ENCODE results near the gene LYZL6.
"Not testable (repeated sequence)": the region's sequence is repeated elsewhere in the genome, so short reads cannot be mapped to it uniquely, and the experiment has no call there.

LYZL6 gene

DNA sequence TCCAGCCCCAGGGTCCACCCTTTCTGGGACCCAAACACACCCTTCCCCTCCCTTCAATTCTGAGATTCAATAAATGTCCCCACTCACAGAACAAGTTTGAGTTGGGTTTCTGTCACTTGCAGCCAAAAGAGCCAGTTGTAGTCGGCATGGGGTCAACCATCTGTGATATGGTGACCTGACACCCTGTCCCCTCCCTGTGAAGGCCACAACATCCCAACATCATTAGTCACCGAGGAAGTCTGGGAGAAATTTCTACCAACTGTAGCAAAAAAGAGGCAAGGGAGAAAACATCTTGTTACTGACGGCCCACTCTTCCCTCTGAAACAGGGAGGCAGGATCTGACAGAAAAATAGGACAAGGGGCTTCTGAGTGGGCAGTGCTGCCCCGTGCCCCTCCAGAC, 638 bp upstream of the LYZL6 start:
- DNase-seq: no peak

DNA sequence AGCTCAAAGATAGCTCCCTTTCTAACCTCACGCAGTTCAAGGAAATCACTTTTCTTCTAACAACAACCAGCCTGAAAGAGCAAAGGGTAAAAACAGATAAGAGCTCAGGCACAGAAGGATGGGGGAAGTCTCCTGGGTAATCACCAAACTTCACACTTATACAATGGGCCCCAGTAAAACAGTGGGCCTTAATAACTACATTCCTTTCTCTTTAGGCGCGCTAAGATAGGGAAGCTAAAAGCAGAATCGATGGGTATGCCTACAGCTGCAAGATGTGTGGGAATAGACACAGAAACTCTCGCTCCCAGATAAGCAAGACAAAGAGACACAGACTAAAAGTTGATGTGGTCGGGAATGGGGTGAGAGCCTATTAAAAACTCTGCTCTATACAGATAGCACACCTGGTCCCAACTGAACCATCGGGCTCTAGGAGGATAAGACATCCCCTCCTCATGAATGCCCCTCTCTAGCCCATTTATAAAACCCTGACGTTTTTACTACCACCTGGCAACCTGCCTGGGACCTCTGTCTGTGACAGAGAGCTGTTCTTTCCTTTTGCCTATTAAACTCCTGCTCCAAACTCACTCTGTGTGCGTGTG, 826 bp downstream of the LYZL6 start:
- DNase-seq: no peak

DNA sequence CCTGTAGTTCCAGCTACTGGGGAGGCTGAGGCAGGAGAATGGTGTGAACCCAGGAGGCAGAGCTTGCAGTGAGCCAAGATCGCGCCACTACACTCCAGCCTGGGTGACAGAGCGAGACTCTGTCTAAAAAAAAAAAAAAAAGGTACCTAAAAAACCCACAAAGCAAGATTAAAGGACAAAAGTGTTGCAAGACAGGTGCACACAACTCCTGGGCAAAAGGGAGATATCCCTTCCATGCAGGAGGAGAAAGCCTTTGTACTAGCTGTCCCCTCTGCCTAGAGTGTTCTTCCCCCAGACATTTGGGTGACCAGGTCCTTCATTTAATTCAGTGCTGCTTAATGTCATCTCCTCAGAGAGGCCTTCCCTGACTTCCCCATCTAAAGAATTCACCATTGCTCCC, 5.0 kb downstream of the LYZL6 start:
- DNase-seq: not testable (repeated sequence)

DNA sequence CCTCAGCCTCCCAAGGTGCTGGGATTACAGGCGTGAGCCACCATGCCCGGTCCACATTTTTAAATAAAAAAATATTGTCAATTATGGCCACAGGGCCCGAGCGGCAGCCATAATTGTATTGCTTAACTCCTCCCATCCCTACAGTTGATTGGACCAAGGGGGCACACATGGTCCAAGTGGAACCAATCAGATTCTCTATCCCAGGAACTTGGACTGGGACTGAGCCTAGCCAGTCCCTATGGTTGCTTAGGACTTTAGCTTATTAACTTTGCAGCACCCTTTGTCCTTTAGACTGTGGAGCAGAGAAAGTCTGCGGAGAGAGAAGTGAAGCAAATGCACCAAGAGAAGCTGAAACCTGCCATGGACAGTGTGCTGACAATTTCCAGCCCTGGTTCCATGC, 7.5 kb downstream of the LYZL6 start:
- DNase-seq: no peak

DNA sequence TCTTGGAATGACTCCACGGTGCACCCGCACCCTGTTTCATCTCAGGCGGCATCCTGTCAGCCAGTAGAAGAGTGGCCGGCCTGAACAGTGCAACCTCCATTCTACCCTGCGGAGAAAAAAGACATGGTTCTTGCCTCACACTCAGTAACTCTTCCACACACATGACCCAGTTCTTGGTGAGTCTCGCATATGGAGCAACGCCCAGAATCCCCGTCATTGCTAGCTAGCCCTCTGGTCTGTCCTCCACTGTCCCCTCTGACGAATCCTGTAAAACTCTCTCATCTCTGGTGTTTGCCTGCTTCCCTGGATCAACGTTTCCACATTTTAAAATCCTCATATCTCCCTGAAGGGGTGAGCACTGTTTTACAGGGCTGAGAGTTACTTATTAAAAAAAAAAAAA, 8.8 kb downstream of the LYZL6 start:
- no peak for DNase-seq

DNA sequence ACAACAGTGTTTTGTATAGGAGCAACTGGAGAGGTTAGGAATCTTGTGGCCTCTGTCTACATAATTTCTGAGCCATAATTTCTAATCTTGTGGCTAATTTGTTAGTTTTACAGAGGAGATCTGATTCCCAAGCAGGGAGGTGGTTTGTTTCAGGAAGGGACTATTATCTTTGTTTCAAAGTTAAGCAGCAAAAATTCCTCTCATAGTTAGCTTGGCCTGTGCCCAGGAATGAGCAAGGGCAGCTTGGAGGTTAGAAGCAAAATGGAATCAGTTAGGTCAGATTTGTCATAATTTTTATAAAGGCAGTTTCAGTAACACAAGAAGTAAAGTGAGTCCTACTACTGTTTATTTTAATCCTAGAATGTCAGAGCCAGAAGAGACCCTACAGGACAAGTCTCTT, 10.9 kb downstream of the LYZL6 start:
- DNase-seq: no peak

DNA sequence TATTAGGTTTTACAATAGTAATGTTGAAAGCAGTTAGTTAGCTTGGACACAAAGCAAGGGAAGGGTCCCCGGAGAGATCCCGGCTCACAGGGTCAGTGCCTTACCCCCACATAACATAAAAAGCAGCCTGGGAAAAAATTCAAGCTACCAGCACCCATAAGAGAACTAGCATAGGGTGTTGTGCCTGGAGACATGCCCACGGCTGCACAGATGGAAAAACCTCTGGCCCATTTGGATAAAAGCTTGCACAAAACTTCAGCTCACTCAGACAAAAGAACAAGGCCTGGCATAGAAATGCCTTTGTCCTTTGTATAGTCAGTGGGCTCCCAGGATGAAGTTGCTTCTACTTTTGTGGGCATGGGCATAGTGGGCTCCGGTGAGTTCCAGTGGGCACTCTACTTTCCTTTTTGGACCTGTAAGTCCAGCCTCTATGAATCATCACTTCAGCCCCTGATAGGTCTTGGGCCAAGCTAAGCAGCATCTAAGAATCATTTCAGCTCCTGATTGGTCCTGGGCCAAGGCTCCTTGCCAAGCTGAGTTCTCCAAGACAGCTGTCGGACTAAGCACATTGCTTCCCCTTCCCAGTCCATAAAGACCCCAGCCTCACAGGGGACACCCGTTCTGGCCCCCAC, 11.6 kb downstream of the LYZL6 start:
- no peak for DNase-seq

DNA sequence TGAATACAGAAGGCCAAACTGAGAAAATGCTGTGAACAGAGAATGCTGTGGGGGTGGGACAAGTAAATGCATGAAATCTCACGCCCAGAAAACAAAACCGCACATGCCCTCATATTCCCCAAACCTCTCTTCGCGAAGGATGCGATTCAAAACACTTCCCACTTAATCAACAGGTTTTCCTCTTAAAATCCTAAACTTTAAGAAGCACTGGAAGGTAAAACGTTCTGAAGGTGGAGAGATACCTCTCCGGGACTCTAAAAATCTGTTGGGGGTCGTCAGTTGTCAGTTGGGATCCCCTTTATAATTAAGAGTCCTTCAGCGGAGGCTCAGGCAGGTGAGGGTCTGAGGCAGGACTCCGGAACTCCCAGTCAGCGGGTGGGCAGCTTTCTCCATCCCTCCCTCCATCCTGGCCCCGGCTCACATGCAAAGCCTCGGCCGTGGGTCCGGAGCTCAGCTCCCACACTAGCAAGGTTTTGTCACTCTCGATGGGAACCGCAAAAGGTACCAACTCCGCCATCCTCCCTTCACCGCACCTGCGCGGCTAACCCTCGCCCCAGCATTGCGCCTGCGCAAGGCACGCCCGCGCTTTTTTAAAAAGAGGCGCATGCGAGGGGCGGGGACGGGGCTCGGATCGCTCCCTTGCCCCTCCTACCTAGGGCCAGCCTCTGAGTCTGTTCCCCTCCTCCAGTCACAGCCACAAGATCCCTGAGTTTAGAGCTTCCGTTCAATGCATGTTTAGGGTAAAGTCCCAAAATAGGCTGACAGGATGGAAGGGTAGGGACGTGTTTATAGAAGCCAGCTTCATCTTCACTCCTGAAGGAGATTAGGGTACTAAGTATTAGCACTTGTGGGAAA, 13.1 kb downstream of the LYZL6 start, which contains the start of gene RDM1:
Gene RDM1, minus strand, starts transcription at position 563 of the 855 bp plus-strand sequence. Its CDS starts 46 bp downstream, at position 517.
- DNase-seq: peak; percentile 27 to 28

DNA sequence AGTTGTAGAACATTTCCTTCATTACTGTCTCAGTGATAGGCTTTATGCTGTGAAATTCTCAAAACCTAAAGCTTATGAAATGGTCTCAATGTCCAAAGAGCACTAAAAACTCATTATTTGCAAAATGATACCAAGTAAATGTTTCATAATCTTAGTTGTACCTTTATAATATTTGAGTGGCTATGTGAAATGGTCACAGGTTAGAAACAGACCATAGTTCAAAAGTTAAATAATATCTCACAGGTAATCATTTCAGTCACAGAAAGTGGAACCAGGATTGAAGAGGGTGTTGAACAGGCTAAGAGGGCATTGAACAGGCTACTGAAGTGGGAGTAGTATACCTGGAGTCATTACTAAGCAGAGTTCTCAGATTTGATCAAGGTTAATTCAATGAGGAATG, 15.8 kb downstream of the LYZL6 start:
- no peak for DNase-seq

DNA sequence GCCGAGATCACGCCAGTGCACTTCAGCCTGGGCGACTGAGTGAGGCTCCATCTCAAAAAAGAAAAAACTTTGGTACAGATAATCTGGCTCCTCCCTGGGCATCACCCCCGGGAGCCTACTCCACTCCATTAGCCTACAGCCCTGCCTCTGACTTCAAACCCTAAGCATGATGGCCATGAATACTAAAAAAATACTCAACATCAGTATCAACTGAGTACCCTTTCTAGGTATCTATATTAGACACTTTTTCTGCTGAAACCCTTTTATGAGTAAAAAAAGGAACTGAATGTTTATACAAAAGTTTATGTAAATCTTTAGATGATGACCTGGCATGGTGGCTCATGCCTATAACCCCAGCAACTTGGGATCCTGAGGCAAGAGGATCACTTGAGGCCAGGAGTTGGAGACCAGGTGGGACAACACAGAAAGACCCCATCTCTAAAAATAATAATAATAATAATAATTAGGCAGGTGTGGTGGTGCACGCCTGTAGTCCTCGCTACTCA, 19.9 kb downstream of the LYZL6 start:
- DNase-seq: no peak

DNA sequence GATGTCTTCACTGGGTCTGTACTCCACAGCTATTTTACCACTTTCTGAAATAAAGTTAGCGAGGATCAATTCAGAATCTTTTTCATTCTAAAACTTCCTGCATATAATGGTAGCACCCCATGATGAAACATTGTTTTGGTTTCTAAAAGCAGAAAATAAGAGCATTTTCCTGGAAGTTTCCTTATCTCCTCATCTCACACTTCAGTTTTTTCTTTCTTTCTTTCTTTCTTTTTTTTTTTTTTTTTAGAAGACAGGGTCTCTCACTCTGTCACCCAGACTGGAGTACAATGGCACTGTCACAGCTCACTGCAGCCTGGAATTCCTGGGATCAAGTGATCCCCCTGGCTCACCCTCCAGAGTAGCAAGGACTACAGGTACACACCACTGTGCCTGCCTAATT, 23.3 kb downstream of the LYZL6 start:
- DNase-seq: no peak

DNA sequence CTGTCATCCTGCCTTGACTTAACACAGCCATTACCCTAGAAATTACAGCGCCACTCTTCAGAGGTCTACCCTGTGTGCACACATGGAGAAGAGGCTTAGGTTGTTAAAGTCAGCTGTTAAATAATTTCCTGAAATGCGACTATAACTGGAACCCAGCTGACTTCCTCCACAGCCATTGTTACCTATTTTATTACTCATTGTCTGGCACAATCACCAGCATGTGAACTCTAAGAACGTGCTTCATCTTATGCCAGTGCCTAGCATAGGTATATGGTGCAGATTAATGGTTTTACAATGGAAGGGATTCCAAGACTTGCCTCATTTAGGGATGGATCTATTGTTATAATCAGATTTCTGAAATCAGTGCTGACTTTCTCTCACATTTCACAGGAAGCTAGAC, 24.8 kb downstream of the LYZL6 start:
- DNase-seq: no peak

DNA sequence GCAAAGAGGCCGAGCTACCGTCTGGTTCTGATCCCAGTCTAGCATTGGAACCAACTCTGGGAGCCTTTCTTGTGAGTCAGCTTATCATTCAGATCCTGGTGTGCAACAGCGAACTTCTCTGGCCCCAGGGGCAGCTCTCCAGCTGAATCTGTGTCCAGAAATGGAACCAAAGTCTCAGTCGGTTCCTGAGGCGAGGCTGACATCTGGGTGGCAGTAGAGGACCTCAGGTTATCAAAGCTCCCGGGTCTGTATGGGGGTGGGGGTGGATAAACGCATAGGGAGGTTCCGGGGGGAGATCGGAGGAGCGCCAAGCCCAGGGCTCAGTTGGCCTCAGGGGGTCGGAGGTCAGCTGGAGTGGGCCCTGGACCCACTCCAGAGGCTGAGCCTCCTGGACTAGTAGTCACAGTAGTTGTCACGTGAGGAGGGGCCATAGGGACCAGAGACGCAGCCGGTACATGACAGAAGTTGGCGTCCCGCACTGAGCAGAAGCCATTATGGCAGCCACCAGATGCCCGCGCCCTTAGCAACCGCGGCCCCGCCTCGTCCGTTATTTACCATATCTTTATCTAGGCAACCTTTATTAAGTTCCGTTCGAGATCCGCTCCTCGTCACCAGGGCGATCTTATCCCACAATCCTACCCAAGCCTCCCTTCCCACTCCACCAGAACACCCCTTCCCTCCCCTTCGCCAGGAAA, 25.8 kb downstream of the LYZL6 start:
- no peak for DNase-seq

DNA sequence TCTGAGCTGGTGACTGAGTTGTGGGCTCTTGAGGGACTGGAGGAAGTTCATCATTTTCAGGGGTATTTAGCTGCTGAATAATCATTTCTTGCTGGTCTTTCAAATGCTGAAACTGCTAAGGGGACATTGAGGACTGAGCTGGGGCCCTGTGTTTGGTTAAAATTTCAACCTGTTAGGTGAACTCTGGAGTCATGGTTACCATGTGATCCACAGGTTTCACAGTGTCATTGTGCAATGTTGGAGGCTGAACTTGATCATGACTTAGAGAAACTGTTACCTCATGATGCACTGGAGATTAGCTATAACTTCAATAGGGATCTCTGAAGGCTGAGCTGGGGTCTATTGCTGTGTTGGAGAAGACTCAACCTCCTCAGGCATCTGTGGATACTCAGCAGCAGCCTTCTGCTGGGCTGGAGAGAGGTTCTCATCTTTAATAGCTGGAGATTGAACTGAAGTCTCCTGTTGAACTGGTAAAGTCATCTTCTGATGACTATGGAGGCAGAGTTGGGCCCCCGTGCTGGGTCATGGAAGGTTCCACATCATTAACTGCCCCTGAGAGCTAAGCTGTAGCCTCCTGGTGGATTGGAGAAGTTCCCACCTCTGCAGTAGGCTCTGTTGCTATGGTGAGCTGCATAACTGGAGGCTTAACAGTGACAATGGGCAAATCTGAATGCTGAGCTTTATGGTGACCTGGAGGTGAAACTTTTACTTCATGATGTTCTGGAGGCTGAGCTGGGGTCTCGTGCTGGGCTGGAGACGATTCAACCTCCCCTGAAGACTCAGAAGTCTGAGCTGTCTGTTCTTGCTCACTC, 28.2 kb downstream of the LYZL6 start:
- DNase-seq: no peak

DNA sequence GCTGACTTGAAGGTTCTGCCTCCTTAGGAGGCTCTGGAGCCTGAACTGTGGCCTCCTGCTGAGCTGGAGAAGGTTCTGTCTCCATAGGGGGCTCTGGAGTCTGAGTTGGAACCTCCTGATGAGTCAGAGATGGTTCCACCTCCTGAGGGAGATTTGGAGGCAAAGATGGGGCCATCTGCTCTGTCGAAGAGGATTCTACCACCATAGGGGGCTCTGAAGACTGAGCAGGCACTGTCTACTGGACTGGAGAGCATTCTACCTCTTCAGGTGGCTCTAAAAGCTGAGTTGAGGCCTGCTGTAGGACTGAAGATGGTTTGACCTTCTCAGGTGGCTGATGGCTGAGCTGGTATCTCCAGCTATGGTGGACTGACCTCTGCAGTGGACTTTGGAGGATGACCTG, 29.2 kb downstream of the LYZL6 start:
- DNase-seq: no peak

DNA sequence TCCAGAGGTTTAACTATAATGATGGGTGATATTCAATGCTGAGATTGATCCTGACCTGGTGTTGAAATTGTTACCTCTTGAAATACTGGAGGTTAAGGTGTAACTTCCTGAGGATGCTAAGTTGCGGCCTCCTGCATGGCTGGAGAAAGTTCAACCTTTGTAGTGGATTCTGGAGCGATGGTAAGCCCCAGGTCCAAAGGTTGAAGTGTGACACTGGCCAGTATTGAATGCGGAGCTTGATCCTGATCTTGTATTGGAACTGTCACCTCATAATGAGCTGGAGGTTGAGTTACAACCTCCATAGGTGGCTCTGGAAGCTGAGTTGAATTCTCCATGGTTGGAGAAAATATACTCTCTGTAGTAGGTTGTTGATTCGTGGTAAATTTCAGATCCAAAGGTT, 29.9 kb downstream of the LYZL6 start:
- no peak for DNase-seq

DNA sequence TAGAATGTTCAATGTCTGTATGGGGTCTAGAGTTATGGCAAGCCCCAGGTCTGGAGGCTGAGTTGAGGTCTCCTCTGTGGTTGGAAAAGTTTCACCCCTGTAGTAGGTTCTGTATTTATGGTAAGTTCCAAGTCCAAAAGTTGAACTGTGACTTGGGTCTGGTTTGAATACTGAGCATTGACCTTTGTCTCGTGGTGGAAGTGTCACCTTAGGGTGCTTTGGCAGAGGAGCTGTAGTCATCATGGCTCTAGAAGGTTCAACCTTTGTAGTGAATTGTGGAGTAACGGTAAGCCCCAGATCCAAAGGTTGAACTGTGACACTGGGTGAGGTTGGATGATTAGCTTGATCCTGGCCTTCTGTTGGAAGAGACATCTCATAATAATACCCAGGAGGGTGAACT, 30.6 kb downstream of the LYZL6 start:
- DNase-seq: no peak

DNA sequence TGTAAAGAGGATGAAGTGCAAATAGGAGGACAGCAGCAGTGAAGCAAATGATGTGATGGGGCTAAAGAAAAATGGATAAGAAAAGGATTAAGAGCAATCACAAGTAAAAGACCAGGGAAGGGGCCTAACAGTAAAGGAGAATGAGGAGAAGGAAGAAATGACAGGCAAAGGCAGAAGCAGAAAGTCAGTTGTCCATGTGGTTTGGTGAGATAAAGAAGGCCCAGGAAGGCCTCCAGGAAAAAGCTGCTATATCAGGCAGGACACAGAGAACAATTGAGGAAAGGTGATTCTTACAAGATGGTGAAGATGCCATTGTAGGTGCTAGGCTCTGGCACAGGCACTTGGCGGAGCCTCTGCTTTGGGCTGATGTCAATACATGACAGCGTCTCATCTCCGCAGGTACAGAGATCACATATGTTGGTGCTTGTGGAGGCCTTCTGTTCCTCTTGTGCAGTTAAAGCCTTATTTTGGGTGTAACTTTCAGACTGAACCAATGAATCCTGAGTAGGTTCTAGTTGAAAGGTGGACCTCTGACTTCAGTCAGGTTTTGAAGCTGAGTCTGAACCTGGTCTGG, 31.1 kb downstream of the LYZL6 start:
- no peak for DNase-seq

DNA sequence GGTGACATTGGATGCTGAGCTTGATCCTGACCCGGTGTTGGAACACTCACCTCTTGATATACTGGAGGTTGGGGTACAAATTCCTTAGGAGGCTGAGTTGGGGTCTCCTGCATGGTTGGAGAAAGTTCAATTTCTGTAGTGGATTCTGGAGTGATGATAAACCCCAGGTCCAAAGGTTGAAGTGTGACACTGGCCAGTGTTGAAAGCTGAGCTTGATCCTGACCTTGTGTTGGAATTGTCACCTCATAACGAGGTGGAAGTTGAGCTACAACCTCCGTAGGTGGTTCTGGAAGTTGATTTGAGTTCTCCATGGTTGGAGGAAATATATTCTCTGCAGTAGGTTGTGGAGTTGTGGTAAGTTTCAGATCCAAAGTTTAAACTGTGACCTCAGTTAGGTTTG, 34.1 kb downstream of the LYZL6 start:
- no peak for DNase-seq

DNA sequence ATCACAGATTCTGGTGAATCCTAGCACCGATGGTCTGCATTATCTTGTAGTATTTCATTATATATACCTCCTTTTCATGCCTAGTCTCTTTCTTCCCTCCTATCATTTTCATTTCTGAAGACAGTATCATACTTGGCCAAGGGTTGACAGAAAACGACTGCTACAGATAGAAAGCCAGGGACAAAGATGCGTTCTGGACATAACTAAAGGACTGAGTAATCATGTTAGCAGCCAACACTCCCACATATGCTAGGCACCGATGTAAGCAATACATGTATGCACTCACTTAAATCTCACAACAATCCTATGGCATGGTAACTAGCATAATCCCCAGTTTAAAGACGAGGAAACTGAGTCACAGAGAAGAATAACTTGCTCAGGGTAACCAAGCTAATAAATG, 35.8 kb downstream of the LYZL6 start:
- DNase-seq: no peak

DNA sequence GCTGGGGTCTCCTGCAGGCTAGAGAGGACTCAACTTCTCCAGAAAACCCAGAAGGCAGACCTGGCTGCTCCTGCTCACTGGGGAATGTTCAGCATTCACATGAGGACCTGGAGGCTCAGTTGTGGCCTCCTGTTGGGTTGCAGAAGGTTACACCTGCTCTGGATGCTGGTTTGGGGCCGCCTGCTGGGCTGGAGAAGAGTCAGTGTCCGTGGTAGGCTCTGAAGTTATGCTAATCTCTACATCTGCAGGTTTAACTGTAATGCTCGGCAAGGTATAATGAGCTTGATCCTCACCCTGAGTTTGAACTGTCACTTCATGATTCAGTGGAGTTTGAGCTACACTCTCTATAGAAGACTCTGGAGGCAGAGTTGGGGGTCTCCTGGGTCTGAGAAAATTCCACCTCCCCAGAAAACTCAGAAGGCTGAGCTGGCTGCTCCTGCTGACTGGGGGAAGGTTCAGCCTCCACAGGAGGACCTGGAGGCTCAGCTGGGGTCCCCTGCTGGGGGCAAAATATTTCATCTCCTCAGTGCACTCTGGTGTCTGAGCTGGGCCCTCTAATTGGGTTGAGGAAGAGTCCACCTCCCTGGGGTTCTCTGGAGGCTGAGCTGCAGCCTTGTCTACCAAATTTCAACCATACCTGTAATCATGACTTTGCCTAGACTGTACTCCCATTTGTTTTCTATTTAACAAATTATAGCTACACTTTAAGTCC, 36.4 kb downstream of the LYZL6 start:
- DNase-seq: no peak

Data from SHP77 (cell line).